ELR (cell line): ENCODE data around the gene ACBD3.

Experiments
- DNase-seq: peaks from one replicate; pipeline ENCODE4 v3.0.0-alpha.2; 2015; ENCODE audit warnings: low read depth

ACBD3 gene

DNA sequence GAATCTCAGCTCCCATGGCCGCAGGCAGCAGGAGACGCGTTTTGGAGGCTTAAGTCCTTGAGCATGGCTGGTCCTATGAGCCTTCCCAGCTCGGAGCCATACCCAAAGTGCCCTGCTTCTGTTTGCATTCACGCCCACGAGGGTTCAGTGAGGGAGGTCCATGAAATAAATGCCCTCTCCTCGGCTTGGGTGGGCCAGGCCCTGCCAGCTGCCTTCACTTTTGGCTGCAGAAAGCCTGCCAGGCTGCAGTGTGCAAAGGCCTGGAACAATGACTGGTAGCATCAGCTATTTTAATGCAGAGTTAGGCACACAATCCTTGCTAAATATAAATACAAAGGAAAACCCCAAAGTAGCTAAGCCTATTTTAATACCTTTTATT is 74.7 kb downstream of the ACBD3 start:
- no peak for DNase-seq

DNA sequence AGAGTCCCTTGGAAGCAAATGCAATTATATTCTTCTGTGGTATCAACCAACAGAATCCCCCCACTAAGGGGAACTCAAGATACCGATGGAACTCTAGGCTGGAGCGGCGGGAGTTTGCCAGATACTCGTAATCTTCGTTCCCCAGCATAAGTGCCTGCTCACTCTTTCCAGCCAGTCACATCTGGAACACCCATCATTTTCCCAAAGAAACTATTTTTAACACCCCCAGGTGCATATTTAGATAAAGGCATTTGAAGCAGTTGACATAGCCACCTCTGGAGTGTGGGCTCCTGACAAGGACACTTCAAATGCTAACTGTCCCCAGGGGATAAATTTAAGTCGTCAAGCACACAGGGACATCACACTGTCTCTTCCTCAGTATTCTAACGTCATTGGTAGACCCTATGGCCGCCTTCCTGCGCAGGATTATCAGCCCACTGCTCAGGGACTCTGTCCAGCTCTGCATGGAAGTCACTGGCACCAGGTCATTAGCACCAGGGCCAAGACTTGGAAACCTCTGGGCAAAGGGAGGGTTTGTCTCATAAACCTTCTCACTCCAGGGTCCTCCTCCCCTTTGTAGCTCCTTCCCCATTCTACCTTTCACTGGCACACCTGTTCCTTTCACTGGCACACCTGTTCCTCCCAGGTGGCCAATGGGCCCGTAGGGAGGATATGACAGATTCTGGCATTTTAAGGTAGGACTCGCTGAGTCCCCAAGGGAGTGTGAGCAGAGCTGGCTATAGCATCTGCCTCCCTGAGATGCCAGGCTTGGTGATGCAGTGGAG is 75.3 kb downstream of the ACBD3 start:
- DNase-seq: no peak

- DNase-seq: peak; percentile 72
These were observed 76.1 kb downstream of the ACBD3 start for GRCh38 chr1:226110249-226111097.

DNA sequence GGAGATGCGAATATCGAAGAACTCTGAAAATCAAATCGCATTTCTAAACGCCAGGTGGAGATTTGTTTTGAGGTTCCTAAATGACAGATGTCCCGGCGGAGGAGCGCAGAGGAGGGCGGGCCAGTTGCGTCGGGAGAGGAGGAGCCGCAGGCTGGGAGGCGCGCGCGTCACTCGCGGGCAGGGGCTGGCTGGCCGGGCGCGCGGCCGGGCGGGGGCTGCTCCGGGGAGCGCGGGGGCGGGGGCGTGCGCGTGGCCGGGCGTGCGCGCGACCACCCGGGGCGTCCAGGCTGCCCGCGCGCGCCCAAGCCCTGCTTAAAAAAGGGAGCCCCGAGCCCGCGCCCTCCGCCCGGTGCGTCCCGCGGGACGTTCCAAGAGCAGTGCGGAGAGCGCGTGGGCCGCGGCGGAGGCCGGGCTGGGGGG is 76.7 kb downstream of the ACBD3 start:
- DNase-seq: peak; percentile 88

GRCh38 chr1:226108935-226109828 is 77.4 kb downstream of the ACBD3 start:
- no peak for DNase-seq

GRCh38 chr1:226107471-226108460 is 78.8 kb downstream of the ACBD3 start:
- no peak for DNase-seq

DNA sequence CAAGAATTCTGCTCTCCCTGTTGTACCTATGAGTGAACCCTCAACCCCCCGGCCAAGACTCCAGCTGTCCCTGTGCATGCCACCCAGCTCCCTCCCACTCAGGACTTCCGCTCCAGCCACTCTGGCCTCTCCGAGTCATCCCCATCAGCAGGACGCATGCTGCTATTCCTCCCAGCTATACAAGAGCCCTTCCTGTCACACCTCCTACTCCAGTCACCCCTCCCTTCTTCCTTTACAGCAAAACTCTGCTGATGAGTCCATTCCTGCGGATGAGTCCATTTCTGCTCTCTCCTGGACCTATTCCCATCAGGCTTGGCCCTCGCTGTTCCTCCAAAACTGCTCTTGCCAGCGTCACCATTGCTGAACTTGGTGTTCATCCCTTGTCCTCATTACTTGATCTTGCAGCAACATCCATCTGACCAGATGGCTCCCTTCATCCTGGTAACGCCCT is 81.8 kb downstream of the ACBD3 start:
- peak; percentile 81 for DNase-seq

DNA sequence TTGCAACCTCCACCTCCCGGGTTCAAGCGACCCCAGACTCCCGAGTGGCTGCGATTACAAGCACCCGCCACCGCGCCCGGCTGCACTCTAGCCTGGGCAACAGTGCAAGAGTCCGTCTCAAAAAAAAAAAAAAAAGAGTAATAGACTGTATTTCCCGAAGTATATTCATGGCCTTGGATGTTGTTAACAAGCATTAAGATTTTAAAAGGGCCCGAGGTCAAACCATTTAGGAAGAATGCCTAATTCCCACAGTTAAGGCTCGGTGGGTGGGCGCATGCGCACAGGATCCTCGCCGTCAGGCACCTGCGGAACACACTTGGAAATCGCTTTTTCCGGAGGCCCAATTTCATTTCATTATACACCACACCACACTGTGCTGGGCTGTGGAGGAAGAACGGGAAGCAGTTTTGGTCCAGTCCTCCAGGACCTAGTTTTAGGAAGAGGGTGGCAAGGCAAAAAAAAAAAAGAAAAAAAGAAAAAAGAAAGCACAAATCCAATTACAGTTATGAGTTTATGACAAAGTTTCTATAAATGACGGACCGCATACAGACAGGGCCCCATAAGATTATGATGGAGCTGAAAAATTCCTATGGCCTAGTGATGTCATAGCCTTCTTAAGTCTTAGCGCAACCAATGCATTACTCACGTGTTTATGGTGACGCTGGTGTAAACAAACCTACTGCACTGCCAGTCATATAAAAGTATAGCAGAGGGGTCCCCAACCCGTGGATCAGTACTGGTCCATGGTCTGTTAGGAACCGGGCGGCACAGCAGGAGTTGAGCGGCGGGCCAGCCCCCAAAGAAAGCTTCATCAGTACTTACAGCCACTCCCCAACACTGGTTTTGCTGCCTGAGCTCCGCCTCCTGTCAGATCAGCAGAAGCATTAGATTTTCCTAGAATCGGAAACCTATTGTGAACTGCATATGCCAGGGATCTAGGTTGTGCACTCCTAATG is 85.8 kb downstream of the ACBD3 start:
- peak; percentile 81 for DNase-seq

DNA sequence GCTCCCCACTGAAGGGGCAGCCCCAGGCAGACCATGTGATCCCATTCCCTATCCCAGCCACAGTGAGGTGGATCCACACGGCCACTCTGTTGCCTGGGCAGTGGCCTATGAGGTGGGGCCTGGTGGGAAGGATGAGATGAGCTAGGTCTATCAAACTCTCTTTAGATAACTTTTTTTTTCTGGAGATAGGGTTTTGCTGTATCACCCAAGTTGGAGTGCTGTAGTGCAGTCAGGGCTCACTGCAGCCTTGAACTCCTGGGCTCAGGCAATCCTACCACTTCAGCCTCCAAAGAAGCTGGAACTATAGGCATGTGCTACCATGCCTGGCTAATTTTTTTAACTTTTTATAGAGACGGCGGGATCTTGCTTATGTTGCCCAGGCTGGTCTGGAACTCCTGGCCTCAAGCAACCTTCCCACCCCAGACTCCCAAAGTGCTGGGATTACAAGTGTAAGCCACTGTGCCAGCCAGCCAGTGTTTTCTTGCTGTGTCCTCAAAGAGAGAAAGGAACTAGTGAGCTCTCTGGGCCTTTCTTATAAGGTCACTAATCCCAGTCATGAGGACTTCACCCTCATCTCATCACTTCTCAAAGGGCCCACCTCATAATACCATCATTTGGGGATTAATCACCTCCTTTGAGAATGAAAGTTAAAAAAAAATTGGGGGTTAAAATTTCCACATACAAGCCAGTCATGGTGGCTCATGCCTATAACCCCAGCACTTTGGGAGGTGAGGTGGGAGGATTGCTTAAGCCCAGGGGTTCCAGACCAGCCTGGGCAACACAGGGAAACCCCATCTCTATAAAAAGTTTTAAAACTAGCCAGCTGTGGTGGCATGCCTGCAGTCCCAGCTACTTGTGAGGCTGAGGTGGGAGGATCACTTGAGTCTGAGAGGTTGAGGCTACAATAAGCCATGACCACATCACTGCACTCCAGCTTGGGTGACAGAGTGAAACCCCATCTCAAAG is 87.4 kb downstream of the ACBD3 start:
- DNase-seq: peak; percentile 32

- peak; percentile 87 for DNase-seq
These were observed 88.5 kb downstream of the ACBD3 start for GRCh38 chr1:226097866-226098625.

DNA sequence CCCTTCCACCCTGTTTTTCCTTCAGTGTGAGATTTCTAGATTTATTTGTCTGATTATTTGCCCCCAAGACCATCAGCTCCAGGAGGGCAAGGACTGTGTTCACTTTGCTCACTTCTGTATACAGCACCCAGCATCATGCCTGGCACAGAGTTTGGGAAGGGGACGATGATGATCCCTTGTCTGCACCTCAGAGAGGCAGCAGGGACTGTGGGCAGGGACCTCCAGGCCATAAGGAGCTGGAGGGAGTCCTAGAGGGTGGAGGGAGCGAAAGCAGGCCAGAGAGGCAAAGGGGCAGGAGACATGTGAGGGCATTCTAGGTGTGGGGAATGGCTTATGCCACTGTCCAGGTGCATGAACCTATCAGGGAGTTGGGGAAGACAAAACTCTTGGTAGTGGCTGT is 91.3 kb downstream of the ACBD3 start:
- no peak for DNase-seq
